ENCODE results near the gene UBIAD1.

DNA sequence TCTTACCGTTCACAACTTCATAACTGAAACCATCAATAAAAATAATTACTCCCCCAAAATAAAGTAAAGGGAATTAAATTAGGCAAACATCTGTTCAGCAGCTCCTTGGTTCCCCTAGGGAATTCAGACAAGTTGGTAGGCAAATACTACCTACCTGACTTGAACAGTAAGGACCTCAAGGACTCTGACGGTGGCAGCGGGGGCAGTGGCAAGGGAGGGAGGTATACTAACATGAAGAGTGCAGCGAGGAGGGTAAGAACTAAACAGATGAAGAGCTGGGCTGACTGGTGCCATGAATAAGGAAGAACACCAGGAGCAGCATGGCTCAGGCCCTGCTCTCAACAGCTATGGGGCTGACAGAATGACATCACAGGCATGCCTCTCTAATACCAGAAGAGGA, 43.8 kb upstream of the UBIAD1 start:
- TF ChIP-seq EZH2phosphoT487 (IDR thresholded peaks at IDR 0.05; ENCODE audit: borderline replicate concordance, low read length) (no peak), EZH2 (IDR thresholded peaks at IDR 0.05; ENCODE audit: low read length, unreplicated experiment) (no peak)
- TF ChIP-seq, protein P1, sequence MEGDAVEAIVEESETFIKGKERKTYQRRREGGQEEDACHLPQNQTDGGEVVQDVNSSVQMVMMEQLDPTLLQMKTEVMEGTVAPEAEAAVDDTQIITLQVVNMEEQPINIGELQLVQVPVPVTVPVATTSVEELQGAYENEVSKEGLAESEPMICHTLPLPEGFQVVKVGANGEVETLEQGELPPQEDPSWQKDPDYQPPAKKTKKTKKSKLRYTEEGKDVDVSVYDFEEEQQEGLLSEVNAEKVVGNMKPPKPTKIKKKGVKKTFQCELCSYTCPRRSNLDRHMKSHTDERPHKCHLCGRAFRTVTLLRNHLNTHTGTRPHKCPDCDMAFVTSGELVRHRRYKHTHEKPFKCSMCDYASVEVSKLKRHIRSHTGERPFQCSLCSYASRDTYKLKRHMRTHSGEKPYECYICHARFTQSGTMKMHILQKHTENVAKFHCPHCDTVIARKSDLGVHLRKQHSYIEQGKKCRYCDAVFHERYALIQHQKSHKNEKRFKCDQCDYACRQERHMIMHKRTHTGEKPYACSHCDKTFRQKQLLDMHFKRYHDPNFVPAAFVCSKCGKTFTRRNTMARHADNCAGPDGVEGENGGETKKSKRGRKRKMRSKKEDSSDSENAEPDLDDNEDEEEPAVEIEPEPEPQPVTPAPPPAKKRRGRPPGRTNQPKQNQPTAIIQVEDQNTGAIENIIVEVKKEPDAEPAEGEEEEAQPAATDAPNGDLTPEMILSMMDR (conservative IDR thresholded peaks at IDR 0.05; ENCODE audit: low read depth, low read length) = no peak
